H7 (cell line): Measurements from ENCODE around the gene DAZAP1. TPM values are rescaled to one million over a fixed set of nuclear protein-coding genes. Genes with fewer than 3 reads are reported as not detected.
A peak's percentile ranks its signal among the peaks of the same experiment; 100 is the strongest.

Experiments
- DNase-seq: peaks from one replicate; pipeline ENCODE4 v3.0.0; 2012
- H3K27me3 ChIP-seq: 2 replicates; pipeline ENCODE4 v1.6.0; 2011; ENCODE audit warnings: mild to moderate bottlenecking, low read length; ENCODE audit not compliant: control insufficient read depth, insufficient read depth
- H3K36me3 ChIP-seq: replicated peaks from 2 replicates; pipeline ENCODE4 v1.5.1; 2011; ENCODE audit warnings: low read length; ENCODE audit not compliant: control insufficient read depth, insufficient read depth
- H3K4me3 ChIP-seq: 2 replicates; pipeline ENCODE4 v1.5.1; 2011; ENCODE audit warnings: low read depth, mild to moderate bottlenecking, control low read depth, low read length, moderate library complexity; ENCODE audit not compliant: insufficient read depth
- total RNA-seq: library from RNA; depleted of rRNA; stranded (reverse); fragments of >200 nt; shearing (Covaris generic); gene quantifications from 2 replicates; pipeline ENCODE4 v1.2.3, GENCODE V29; 2014

DAZAP1 gene
- total RNA-seq, 1 experiment from 2014 or later: 196 TPM

DNA sequence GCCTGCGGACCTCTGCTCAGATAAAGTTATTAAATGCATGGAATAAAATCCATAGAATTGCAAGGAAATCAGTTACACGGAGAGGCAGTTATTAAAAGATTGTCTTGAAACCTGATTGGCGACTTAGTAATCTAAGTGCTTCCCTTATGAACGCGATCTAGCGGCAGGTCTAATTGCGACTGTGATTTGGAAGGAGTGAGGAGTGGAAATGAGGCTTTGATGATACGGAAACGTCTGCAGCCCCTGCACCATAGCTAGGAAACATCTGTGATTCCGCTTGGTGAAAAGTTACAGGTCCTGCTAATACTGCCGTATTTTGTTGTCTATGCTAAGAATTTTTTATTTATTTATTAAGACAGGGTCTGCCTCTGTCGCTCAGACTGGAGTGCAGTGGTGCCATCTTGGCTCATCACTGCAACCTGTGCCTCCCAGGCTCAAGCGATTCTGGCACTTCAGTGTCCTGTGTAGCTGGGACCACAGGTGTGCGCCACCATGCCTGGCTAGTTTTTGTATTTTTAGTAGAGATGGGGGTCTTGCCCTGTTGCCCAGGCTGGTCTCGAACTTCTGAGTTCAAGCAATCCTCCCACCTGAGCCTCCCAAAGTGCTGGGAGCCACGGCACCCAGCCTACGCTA lies 22.8 kb upstream of the DAZAP1 start:
- H3K4me3 ChIP-seq: peak overlapping the region; percentile 85
- DNase-seq: no peak
- H3K27me3 ChIP-seq: no peaks in the 10 kb centered on the region
- H3K36me3 ChIP-seq: peaks cover 5% of the 10 kb centered on the region

GRCh38 chr19:1385816-1386215 lies 21.6 kb upstream of the DAZAP1 start:
- Histone ChIP-seq H3K36me3 (peaks cover 5% of the 10 kb centered on the region), H3K27me3 (no peaks in the 10 kb centered on the region), H3K4me3 (no peak overlapping the region)
- no peak for DNase-seq

- no peak overlapping the region for H3K4me3 ChIP-seq
- no peaks in the 10 kb centered on the region for H3K27me3 ChIP-seq
- DNase-seq: no peak
- peaks cover 5% of the 10 kb centered on the region for H3K36me3 ChIP-seq
These were observed 20.3 kb upstream of the DAZAP1 start for GRCh38 chr19:1386945-1387683.

- no peak for DNase-seq
- H3K27me3 ChIP-seq: no peaks in the 10 kb centered on the region
- H3K36me3 ChIP-seq: peaks cover 5% of the 10 kb centered on the region
- H3K4me3 ChIP-seq: no peak overlapping the region
These were observed 19.4 kb upstream of the DAZAP1 start for GRCh38 chr19:1387684-1388636.

- no peak overlapping the region for H3K4me3 ChIP-seq
- H3K27me3 ChIP-seq: no peaks in the 10 kb centered on the region
- DNase-seq: no peak
- H3K36me3 ChIP-seq: peaks cover 5% of the 10 kb centered on the region
These were observed 18.8 kb upstream of the DAZAP1 start for GRCh38 chr19:1388637-1389026.

- no peak overlapping the region for H3K4me3 ChIP-seq
- no peaks in the 10 kb centered on the region for H3K27me3 ChIP-seq
- H3K36me3 ChIP-seq: peaks cover 5% of the 10 kb centered on the region
- no peak for DNase-seq
These were observed 18.1 kb upstream of the DAZAP1 start for GRCh38 chr19:1389033-1389940.

- Histone ChIP-seq H3K4me3 (no peak overlapping the region), H3K36me3 (peaks cover 5% of the 10 kb centered on the region), H3K27me3 (no peaks in the 10 kb centered on the region)
- no peak for DNase-seq
These were observed 16.4 kb upstream of the DAZAP1 start for GRCh38 chr19:1390890-1391423.

DNA sequence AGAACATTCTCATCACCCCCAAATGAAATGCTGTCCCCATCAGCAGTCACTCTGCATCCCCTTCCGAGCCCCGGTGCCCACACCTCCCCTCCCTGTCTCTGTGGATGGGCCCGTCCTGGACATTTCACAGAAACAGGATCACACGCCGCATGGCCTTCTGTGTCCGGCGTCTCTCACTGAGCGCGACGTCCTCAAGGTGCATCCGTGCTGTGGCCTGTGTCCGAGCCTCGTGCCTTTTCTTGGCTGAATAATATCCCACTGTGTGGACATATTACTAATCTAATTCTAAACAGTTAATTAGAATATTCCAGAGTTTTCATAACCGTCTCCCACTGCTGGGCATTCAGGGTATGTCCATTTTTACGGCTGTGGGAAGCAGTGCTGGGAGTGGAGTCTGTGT lies 15.0 kb upstream of the DAZAP1 start:
- H3K36me3 ChIP-seq: peaks cover 5% of the 10 kb centered on the region
- H3K27me3 ChIP-seq: no peaks in the 10 kb centered on the region
- DNase-seq: no peak
- H3K4me3 ChIP-seq: no peak overlapping the region

DNA sequence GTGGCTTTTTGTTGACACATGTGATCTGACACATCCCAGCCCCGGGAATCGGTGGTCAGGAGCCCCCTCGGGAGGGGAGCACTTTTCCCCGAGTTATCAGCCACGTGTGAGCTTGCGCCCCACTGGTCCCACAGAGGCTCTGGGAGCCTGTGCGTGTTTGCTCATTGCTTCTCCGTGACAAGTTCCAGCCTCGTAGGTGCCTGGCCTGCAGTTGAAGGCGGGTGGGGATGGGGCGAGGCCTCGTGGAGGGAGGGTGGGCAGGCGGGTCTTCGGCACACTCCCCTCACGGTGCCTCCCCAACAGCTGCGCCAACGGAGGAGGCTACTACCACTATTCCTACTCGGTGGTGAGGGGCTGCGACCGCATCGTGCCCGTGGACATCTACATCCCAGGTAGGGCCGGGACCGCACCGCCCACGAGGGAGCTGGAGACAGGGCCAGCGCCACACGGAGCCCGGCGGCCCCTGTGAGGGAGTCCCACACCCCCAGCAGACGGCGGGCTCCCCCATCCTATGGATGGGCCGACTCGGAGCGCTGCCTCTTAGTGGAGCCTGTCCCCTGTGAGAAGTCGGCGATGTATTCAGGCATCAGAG lies 14.4 kb upstream of the DAZAP1 start:
- H3K36me3 ChIP-seq: peaks cover 5% of the 10 kb centered on the region
- no peak overlapping the region for H3K4me3 ChIP-seq
- DNase-seq: no peak
- H3K27me3 ChIP-seq: no peaks in the 10 kb centered on the region

DNA sequence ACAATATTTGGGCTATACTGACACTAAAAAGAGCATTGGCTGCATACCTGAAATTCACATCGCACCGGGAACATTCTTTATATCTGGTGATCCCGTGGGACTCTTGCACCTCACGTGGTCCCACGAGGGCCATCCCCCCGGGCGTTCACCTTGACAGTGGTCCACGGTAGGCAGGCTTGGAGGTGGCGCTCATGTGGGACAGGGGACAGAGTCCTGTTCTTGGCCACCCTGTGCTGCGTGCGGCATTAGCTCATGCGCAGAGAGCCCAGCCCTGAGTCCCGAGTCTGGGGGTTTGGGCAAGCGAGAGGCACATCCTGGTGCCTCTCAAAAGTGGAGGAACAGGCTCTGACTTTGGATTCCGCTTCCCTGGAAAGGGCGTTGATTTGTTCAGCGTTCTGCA lies 13.5 kb upstream of the DAZAP1 start:
- Histone ChIP-seq H3K27me3 (no peaks in the 10 kb centered on the region), H3K36me3 (peaks cover 4% of the 10 kb centered on the region), H3K4me3 (no peak overlapping the region)
- no peak for DNase-seq

- H3K27me3 ChIP-seq: no peaks in the 10 kb centered on the region
- H3K36me3 ChIP-seq: no peaks in the 10 kb centered on the region; the same call in 1 of the 2 replicates
- H3K4me3 ChIP-seq: no peak overlapping the region; the same call in 1 of the 2 replicates
- DNase-seq: peak; percentile 82
These were observed 12.9 kb upstream of the DAZAP1 start for GRCh38 chr19:1394252-1395193.

GRCh38 chr19:1395194-1396018 lies 12.0 kb upstream of the DAZAP1 start:
- Histone ChIP-seq H3K27me3 (no peaks in the 10 kb centered on the region), H3K36me3 (no peaks in the 10 kb centered on the region; the same call in 1 of the 2 replicates), H3K4me3 (no peak overlapping the region)
- DNase-seq: no peak
